Measurements from ENCODE around the gene PCBP3. TPM values are rescaled to one million over a fixed set of nuclear protein-coding genes. Genes with fewer than 3 reads are reported as not detected.
"Not testable (repeated sequence)": the region's sequence is repeated elsewhere in the genome, so short reads cannot be mapped to it uniquely, and the experiment has no call there.

Gene PCBP3
- total RNA-seq, 1 donor from 2014 or later: not detected

DNA sequence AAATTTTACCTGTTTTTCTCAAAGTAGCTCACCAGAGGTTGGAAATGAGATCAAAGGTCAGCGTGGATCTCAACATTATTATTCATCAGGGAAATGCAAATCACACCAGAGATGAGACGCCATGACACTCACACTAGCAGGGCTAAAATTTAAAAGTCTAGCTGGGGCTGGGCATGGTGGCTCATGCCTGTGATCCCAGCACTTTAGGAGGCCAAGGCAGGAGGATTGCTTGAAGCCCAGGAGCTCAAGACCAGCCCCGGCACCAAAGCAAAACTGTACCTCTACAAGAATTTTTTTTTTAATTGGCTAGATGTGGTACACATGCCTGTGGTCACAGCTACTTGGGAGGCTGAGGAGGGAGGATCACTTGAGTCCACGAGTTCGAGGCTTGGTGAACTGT, 41.4 kb upstream of the PCBP3 start:
- Histone ChIP-seq H3K27ac (ENCODE audit: low read depth, low read length) (no peak overlapping the region), H3K36me3 (ENCODE audit: control insufficient read depth in 3 of 3, insufficient read depth in 3 of 3, low read length in 3 of 3) (no peaks in the 10 kb centered on the region), H3K4me3 (ENCODE audit: low read length in 3 of 3) (no peak overlapping the region), H3K9ac (ENCODE audit: low read depth in 1 of 3, low read length in 3 of 3) (no peak overlapping the region), H3K27me3 (ENCODE audit: control insufficient read depth in 3 of 3, insufficient read depth in 3 of 3, low read length in 3 of 3) (peaks cover 16 to 36% (median 30%) of the 10 kb centered on the region in 3 donors), H3K4me1 (ENCODE audit: control insufficient read depth in 3 of 3, insufficient read depth in 3 of 3, low read length in 3 of 3) (no peaks in the 10 kb centered on the region), H3K9me3 (ENCODE audit: control insufficient read depth in 3 of 3, low read length in 3 of 3) (peaks cover 2 to 9% (median 3%) of the 10 kb centered on the region in 3 donors)

DNA sequence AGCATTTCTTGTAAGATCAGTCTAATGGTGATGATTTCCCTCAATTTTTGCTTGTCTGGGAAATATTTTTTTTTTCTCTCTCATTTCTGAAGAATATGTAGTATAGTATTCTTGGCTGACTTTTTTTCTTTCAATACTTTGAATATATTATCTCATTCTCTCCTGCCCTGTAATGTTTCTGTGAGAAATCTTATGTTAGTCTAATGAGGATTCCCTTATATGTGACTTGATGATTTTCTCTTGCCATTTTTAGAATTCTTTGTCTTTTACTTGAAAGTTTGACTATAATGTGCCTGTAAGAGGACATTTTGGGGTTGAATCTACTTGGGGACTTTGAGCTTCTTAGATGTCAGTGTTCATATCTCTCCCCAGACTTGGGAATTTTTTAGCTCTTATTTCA, 40.0 kb upstream of the PCBP3 start:
- no peaks in the 10 kb centered on the region for H3K4me1 ChIP-seq (ENCODE audit: control insufficient read depth in 3 of 3, insufficient read depth in 3 of 3, low read length in 3 of 3)
- H3K27ac ChIP-seq (ENCODE audit: low read depth, low read length): no peak overlapping the region
- H3K9ac ChIP-seq (ENCODE audit: low read depth in 1 of 3, low read length in 3 of 3): no peak overlapping the region
- H3K4me3 ChIP-seq (ENCODE audit: low read length in 3 of 3): no peak overlapping the region
- H3K9me3 ChIP-seq (ENCODE audit: control insufficient read depth in 3 of 3, low read length in 3 of 3): peaks cover 2 to 9% (median 3%) of the 10 kb centered on the region in 3 donors
- H3K36me3 ChIP-seq (ENCODE audit: control insufficient read depth in 3 of 3, insufficient read depth in 3 of 3, low read length in 3 of 3): no peaks in the 10 kb centered on the region
- peaks cover 21 to 42% (median 34%) of the 10 kb centered on the region in 3 donors for H3K27me3 ChIP-seq (ENCODE audit: control insufficient read depth in 3 of 3, insufficient read depth in 3 of 3, low read length in 3 of 3)

DNA sequence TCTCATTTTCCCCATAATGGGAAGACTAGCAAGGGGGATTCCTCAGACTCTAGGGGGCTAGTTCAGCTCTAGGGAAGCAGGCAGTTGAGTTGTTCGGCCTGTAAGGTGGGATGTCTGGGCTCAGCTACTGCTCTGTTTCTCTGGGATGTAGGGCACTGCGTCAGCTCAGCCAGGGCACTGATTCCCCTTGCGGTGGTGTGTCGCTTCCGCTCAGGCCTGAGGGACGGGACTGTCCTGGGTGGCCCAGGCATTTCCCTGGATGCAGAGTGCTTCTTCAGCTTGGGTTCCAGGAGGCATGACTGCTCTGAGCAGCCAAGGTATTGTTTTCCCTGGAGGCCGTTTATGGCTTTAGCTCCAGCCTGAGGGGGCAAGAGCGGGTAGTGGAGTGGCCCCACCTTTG, 38.8 kb upstream of the PCBP3 start:
- not testable (repeated sequence) for H3K9me3 ChIP-seq (ENCODE audit: control insufficient read depth in 3 of 3, low read length in 3 of 3); H3K4me3 ChIP-seq (ENCODE audit: low read length in 3 of 3); H3K4me1 ChIP-seq (ENCODE audit: control insufficient read depth in 3 of 3, insufficient read depth in 3 of 3, low read length in 3 of 3); H3K27ac ChIP-seq (ENCODE audit: low read depth, low read length); H3K9ac ChIP-seq (ENCODE audit: low read depth in 1 of 3, low read length in 3 of 3); H3K36me3 ChIP-seq (ENCODE audit: control insufficient read depth in 3 of 3, insufficient read depth in 3 of 3, low read length in 3 of 3)
- H3K27me3 ChIP-seq (ENCODE audit: control insufficient read depth in 3 of 3, insufficient read depth in 3 of 3, low read length in 3 of 3): peaks cover 19 to 35% (median 31%) of the 10 kb centered on the region in 3 donors

DNA sequence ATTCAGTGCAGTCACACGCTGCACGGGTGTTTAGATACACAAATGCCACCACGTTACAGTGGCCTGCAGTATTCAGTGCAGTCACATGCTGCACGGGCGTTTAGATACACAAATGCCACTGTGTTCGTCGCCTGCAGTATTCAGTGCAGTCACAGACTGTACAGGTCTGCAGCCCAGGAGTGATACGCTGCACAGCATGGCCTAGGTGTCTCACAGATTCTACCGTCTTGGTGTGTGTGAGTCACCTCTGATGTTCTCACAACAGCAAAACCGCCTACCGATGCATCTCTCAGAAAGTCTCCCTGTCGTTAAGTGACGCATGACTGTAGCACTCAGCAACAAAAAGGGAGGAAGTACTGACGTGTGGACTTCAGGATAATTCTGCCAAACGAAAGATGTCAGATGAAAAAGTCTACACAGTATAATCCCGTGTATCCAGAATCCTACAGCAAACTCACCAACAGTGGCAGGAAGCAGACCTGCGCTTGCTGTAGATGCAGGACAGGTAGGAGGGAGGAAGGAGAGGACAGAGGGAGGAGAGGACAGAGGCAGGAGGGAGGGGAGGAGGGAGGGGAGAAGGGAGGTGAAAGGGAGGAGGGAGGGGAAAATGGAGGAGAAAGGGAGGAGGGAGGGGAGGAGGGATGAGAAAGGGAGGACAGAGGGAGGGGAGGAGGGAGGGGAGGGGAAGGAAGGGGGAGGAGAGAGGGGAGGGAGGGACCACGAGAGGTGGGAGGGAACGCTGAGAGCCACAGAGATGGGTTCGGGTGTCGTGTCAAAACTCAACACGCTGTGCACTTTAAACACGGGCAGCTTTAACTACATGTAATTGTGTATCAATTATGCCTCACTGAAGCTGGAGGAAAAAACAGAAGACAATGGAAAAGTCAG, 36.3 kb upstream of the PCBP3 start:
- Histone ChIP-seq H3K27me3 (ENCODE audit: control insufficient read depth in 3 of 3, insufficient read depth in 3 of 3, low read length in 3 of 3) (peaks cover 32 to 49% (median 39%) of the 10 kb centered on the region in 3 donors), H3K9me3 (ENCODE audit: control insufficient read depth in 3 of 3, low read length in 3 of 3) (peaks cover 2 to 3% (median 3%) of the 10 kb centered on the region in 3 donors), H3K4me3 (ENCODE audit: low read length in 3 of 3) (no peak overlapping the region), H3K36me3 (ENCODE audit: control insufficient read depth in 3 of 3, insufficient read depth in 3 of 3, low read length in 3 of 3) (no peaks in the 10 kb centered on the region), H3K9ac (ENCODE audit: low read depth in 1 of 3, low read length in 3 of 3) (no peak overlapping the region), H3K27ac (ENCODE audit: low read depth, low read length) (no peak overlapping the region), H3K4me1 (ENCODE audit: control insufficient read depth in 3 of 3, insufficient read depth in 3 of 3, low read length in 3 of 3) (no peaks in the 10 kb centered on the region)

DNA sequence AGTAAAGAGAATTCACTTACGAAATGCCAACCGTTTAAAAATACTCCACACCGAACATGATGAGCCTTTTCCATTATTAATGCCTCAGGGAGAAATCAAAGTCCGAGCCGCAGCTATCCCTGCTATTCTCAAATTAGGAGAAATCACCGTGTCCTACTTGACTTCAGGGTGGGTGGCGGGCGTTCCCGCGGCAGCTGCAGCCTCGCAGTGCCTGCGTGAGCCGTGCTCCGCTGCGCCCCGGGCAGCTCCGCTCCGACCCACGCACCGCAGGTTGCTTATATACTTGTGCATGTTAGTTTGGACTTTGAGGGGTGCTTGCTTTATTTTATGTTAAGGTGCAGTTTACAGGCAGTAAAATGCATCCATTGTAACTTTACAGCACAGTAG, 35.6 kb upstream of the PCBP3 start:
- H3K27ac ChIP-seq (ENCODE audit: low read depth, low read length): no peak overlapping the region
- H3K27me3 ChIP-seq (ENCODE audit: control insufficient read depth in 3 of 3, insufficient read depth in 3 of 3, low read length in 3 of 3): peaks cover 35 to 53% (median 43%) of the 10 kb centered on the region in 3 donors

DNA sequence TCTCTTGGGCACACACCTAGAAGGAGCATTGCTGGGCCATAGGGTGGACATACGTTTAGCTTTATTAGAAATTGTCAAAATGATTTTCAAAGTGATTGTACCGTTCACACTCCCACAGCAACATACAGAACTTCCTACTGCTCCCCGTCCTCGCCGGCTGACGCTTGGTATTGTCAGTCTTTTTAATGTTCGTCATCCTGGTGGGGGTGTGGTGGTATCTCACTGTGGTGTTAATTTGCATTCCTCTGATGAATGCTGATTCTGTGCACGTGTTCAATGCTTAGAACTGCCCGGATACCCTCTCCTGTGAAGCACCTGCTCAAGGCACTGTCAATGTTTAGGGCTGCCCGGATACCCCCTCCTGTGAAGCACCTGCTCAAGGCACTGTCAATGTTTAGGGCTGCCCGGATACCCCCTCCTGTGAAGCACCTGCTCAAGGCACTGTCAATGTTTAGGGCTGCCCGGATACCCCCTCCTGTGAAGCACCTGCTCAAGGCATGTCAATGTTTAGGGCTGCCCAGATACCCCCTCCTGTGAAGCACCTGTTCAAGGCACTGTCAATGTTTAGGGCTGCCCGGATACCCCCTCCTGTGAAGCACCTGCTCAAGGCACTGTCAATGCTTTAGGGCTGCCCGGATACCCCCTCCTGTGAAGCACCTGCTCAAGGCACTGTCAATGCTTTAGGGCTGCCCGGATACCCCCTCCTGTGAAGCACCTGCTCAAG, 34.6 kb upstream of the PCBP3 start:
- not testable (repeated sequence) for H3K27ac ChIP-seq (ENCODE audit: low read depth, low read length); H3K9me3 ChIP-seq (ENCODE audit: control insufficient read depth in 3 of 3, low read length in 3 of 3); H3K36me3 ChIP-seq (ENCODE audit: control insufficient read depth in 3 of 3, insufficient read depth in 3 of 3, low read length in 3 of 3); H3K9ac ChIP-seq (ENCODE audit: low read depth in 1 of 3, low read length in 3 of 3); H3K4me1 ChIP-seq (ENCODE audit: control insufficient read depth in 3 of 3, insufficient read depth in 3 of 3, low read length in 3 of 3); H3K4me3 ChIP-seq (ENCODE audit: low read length in 3 of 3)
- peaks cover 35 to 61% (median 50%) of the 10 kb centered on the region in 3 donors for H3K27me3 ChIP-seq (ENCODE audit: control insufficient read depth in 3 of 3, insufficient read depth in 3 of 3, low read length in 3 of 3)

More for the DNA sequence above, 35.6 kb upstream of the PCBP3 start:
- Histone ChIP-seq H3K9ac (ENCODE audit: low read depth in 1 of 3, low read length in 3 of 3) (no peak overlapping the region), H3K36me3 (ENCODE audit: control insufficient read depth in 3 of 3, insufficient read depth in 3 of 3, low read length in 3 of 3) (no peaks in the 10 kb centered on the region), H3K4me3 (ENCODE audit: low read length in 3 of 3) (no peak overlapping the region), H3K4me1 (ENCODE audit: control insufficient read depth in 3 of 3, insufficient read depth in 3 of 3, low read length in 3 of 3) (no peaks in the 10 kb centered on the region), H3K9me3 (ENCODE audit: control insufficient read depth in 3 of 3, low read length in 3 of 3) (peaks cover 0 to 3% (median 3%) of the 10 kb centered on the region in 3 donors)

DNA sequence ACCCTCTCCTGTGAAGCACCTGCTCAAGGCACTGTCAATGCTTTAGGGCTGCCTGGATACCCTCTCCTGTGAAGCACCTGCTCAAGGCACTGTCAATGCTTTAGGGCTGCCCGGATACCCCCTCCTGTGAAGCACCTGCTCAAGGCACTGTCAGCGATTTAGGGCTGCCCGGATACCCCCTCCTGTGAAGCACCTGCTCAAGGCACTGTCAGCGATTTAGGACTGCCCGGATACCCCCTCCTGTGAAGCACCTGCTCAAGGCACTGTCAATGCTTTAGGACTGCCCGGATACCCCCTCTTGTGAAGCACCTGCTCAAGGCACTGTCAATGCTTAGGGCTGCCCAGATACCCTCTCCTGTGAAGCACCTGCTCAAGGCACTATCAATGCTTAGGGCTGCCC, 33.9 kb upstream of the PCBP3 start:
- H3K36me3 ChIP-seq (ENCODE audit: control insufficient read depth in 3 of 3, insufficient read depth in 3 of 3, low read length in 3 of 3); H3K9me3 ChIP-seq (ENCODE audit: control insufficient read depth in 3 of 3, low read length in 3 of 3); H3K9ac ChIP-seq (ENCODE audit: low read depth in 1 of 3, low read length in 3 of 3); H3K4me1 ChIP-seq (ENCODE audit: control insufficient read depth in 3 of 3, insufficient read depth in 3 of 3, low read length in 3 of 3); H3K27ac ChIP-seq (ENCODE audit: low read depth, low read length); H3K4me3 ChIP-seq (ENCODE audit: low read length in 3 of 3): not testable (repeated sequence)
- peaks cover 35 to 62% (median 53%) of the 10 kb centered on the region in 3 donors for H3K27me3 ChIP-seq (ENCODE audit: control insufficient read depth in 3 of 3, insufficient read depth in 3 of 3, low read length in 3 of 3)

DNA sequence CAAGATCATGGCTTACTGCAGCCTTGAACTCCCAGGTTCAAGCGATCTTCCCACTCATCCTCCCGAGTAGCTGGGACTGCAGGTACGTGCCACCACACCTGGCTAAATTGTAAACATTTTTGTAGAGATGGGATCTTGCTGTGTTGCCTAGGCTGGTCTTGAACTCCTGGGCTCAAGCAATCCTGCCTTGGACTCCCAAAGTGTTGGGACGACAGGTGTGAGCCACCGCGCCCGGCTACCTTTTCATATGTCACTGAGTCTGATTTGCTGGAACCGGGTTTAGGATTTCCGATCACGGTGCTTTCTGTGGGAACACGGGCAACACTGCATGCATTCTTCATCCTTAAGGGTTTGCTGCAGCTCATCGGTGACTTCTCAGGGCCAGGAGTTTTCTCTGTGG, 32.2 kb upstream of the PCBP3 start:
- Histone ChIP-seq H3K9ac (ENCODE audit: low read depth in 1 of 3, low read length in 3 of 3) (no peak overlapping the region), H3K27ac (ENCODE audit: low read depth, low read length) (no peak overlapping the region), H3K36me3 (ENCODE audit: control insufficient read depth in 3 of 3, insufficient read depth in 3 of 3, low read length in 3 of 3) (no peaks in the 10 kb centered on the region), H3K9me3 (ENCODE audit: control insufficient read depth in 3 of 3, low read length in 3 of 3) (peaks cover 0 to 3% (median 0%) of the 10 kb centered on the region in 3 donors), H3K27me3 (ENCODE audit: control insufficient read depth in 3 of 3, insufficient read depth in 3 of 3, low read length in 3 of 3) (peaks cover 45 to 67% (median 65%) of the 10 kb centered on the region in 3 donors), H3K4me1 (ENCODE audit: control insufficient read depth in 3 of 3, insufficient read depth in 3 of 3, low read length in 3 of 3) (no peaks in the 10 kb centered on the region), H3K4me3 (ENCODE audit: low read length in 3 of 3) (no peak overlapping the region)

DNA sequence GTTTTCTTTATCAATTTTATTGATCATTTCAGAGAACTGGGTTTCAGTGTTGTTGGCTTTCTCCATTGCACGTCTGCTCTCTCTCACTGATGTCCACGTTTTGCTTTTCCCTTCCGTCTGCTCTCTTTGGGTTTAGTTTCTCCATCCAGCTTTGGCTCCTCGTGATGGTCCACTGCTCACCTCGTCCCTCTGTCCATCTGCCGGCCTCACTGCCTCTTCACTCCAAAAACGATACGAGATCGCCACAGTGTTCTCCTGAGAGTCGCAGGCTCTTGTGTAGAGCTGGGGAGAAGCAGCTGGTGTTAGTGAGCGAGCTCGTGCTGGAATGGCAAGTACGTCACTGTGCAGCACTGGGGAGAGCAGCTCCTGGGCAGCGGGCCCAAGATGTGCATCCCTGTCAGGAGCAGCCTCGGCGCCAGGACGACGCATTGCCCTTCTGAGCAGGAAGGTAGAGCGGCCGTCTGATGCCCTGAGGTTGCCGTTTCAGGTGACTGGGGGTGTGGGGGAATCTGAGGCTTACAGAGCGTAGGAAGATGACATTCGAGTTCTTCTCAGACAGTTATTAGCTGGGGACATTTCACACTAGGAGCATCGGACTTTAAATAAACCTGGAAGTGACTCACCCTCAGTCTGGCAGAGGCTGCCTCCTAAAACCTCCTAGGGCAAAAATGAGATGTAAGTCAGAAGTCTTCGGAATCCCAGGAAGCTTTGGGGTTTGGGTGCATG, 31.4 kb upstream of the PCBP3 start:
- Histone ChIP-seq H3K9me3 (ENCODE audit: control insufficient read depth in 3 of 3, low read length in 3 of 3) (peaks cover 0 to under 1% (median 0%) of the 10 kb centered on the region in 3 donors), H3K4me1 (ENCODE audit: control insufficient read depth in 3 of 3, insufficient read depth in 3 of 3, low read length in 3 of 3) (no peaks in the 10 kb centered on the region), H3K9ac (ENCODE audit: low read depth in 1 of 3, low read length in 3 of 3) (no peak overlapping the region), H3K27me3 (ENCODE audit: control insufficient read depth in 3 of 3, insufficient read depth in 3 of 3, low read length in 3 of 3) (peaks cover 48 to 70% (median 66%) of the 10 kb centered on the region in 3 donors), H3K27ac (ENCODE audit: low read depth, low read length) (no peak overlapping the region), H3K36me3 (ENCODE audit: control insufficient read depth in 3 of 3, insufficient read depth in 3 of 3, low read length in 3 of 3) (no peaks in the 10 kb centered on the region), H3K4me3 (ENCODE audit: low read length in 3 of 3) (no peak overlapping the region)

Measured in skeletal muscle tissue (tissue), 4 donors.